Measurements from ENCODE around the gene YKT6. TPM values are rescaled to one million over a fixed set of nuclear protein-coding genes. Genes with fewer than 3 reads are reported as not detected.

The YKT6 gene
- total and polyA plus RNA-seq, 2 donors (not counting 1 experiment from before 2014, with no cell fraction given): 36.5 to 62.3 TPM

DNA sequence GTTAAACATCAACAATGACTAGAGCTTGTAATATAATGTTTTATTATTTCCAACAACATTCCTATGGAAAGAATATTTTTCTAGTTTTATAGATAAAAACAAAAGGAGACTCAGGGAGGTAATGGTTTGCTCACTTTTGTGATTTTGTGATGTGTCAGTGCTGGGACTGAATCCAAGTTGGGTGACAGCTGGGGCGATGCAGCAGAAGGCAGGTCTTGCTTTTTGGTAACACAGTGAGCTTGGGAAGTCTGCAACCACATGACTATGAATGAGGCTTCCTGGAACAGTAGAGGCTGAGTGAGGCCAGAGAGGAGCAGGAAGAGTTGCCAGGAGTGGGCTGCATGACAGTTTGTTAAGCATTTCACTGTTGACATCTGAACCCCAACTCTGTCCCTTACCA, 4.9 kb upstream of the YKT6 start:
- Histone ChIP-seq H3K9ac (ENCODE audit: low read length) (no peak overlapping the region), H3K4me2 (replicated peaks; ENCODE audit: low read depth, low read length, poor library complexity, severe bottlenecking) (no peak overlapping the region), H3K27ac (ENCODE audit: low read length in 2 of 2) (no peak overlapping the region), H3K36me3 (replicated peaks in 1 of 2; ENCODE audit: control extremely low read depth in 1 of 2, control insufficient read depth in 1 of 2, extremely low read depth in 1 of 2, insufficient read depth in 2 of 2, low read length in 1 of 2) (no peaks in the 10 kb centered on the region), H3K4me1 (ENCODE audit: control insufficient read depth in 2 of 2, insufficient read depth in 2 of 2, low read length in 2 of 2) (no peaks in the 10 kb centered on the region), H2AFZ (ENCODE audit: insufficient read depth, low read depth, low read length, poor library complexity, severe bottlenecking) (no peak overlapping the region), H3K9me3 (ENCODE audit: control extremely low read depth in 1 of 3, control insufficient read depth in 2 of 3, insufficient read depth in 1 of 3, low read length in 2 of 3) (no peaks in the 10 kb centered on the region), H3K4me3 (ENCODE audit: control extremely low read depth in 1 of 5, extremely low read depth in 1 of 5, insufficient read depth in 1 of 5, low read depth in 2 of 5, low read length in 4 of 5) (no peak overlapping the region), H4K20me1 (ENCODE audit: control insufficient read depth, insufficient read depth, low read length, poor library complexity, severe bottlenecking) (no peaks in the 10 kb centered on the region), H3K27me3 (replicated peaks in 1 of 4; ENCODE audit: control extremely low read depth in 1 of 4, control insufficient read depth in 3 of 4, insufficient read depth in 4 of 4, low read length in 3 of 4) (no peaks in the 10 kb centered on the region), H3K79me2 (ENCODE audit: control insufficient read depth, insufficient read depth, low read length) (peaks cover 2% of the 10 kb centered on the region)
- no peak overlapping the region for H3K4me3 Mint-ChIP-seq
- TF ChIP-seq, protein P1, sequence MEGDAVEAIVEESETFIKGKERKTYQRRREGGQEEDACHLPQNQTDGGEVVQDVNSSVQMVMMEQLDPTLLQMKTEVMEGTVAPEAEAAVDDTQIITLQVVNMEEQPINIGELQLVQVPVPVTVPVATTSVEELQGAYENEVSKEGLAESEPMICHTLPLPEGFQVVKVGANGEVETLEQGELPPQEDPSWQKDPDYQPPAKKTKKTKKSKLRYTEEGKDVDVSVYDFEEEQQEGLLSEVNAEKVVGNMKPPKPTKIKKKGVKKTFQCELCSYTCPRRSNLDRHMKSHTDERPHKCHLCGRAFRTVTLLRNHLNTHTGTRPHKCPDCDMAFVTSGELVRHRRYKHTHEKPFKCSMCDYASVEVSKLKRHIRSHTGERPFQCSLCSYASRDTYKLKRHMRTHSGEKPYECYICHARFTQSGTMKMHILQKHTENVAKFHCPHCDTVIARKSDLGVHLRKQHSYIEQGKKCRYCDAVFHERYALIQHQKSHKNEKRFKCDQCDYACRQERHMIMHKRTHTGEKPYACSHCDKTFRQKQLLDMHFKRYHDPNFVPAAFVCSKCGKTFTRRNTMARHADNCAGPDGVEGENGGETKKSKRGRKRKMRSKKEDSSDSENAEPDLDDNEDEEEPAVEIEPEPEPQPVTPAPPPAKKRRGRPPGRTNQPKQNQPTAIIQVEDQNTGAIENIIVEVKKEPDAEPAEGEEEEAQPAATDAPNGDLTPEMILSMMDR (IDR thresholded peaks at IDR 0.05): no peak
- CTCF ChIA-PET: interaction anchor here (2.1 to 3.2 kb wide), 2 partner anchors 123 to 176 kb away, joined by 6 to 15 read pairs; no protein-coding TSS in a partner anchor
- intact Hi-C loops (cut with micrococcal nuclease): loop anchor here (1.0 kb wide), 1 partner anchor 124 kb away; no protein-coding TSS in a partner anchor
- POLR2A ChIA-PET: no interaction called here
- no peak overlapping the region for H3K27ac Mint-ChIP-seq
- H3K4me1 Mint-ChIP-seq: peaks cover under 1% of the 10 kb centered on the region
- no peak for ATAC-seq (ENCODE audit: low read depth)
- H3K9me3 Mint-ChIP-seq (ENCODE audit: insufficient read depth): no peaks in the 10 kb centered on the region
- peaks cover 19% of the 10 kb centered on the region for H3K27me3 Mint-ChIP-seq
- 0% methylated on average over 1 of the region's 1 CpG for WGBS (ENCODE audit: insufficient coverage)
- no peak for DNase-seq

DNA sequence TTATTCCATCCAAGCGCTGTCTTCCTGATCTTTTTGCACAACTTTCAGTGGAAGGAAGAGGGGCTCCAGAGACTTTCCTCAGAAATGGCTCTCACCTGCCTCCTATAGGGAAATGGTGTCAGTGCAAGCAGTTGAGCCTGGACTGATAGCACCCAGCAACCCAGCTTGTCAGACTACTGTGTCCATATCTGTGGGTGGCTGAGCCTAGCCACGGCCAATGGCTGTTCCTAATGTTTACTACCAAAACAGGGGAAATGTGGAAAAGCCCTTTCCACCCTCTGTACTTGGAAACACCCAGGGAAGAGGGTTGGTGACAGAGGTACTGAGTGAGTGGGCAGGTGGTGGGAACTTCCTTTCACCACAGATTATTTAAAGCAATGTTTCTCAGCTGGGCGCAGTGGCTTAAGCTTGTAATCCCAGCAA, 4.3 kb upstream of the YKT6 start:
- no peak overlapping the region for H3K4me2 ChIP-seq (replicated peaks; ENCODE audit: low read depth, low read length, poor library complexity, severe bottlenecking)
- no peak overlapping the region for H3K9ac ChIP-seq (ENCODE audit: low read length)
- no peak overlapping the region for H3K4me3 Mint-ChIP-seq
- H3K27me3 Mint-ChIP-seq: peaks cover 19% of the 10 kb centered on the region
- intact Hi-C loops (cut with micrococcal nuclease): loop anchor here (1.0 kb wide), 1 partner anchor 124 kb away; no protein-coding TSS in a partner anchor
- no peaks in the 10 kb centered on the region for H3K27me3 ChIP-seq (replicated peaks in 1 of 4; ENCODE audit: control extremely low read depth in 1 of 4, control insufficient read depth in 3 of 4, insufficient read depth in 4 of 4, low read length in 3 of 4)
- no peaks in the 10 kb centered on the region for H3K9me3 Mint-ChIP-seq (ENCODE audit: insufficient read depth)
- TF ChIP-seq, protein P1 (IDR thresholded peaks at IDR 0.05): peak; percentile 73
- no peak for TF ChIP-seq EZH2 (IDR thresholded peaks at IDR 0.05; ENCODE audit: borderline replicate concordance, insufficient read depth, low read depth, low read length, poor library complexity, severe bottlenecking)
- H3K79me2 ChIP-seq (ENCODE audit: control insufficient read depth, insufficient read depth, low read length): peaks cover 8% of the 10 kb centered on the region
- CTCF ChIA-PET: interaction anchor here (1.0 to 3.2 kb wide), 5 partner anchors 13 to 176 kb away, joined by 3 to 15 read pairs (median 4); no protein-coding TSS in a partner anchor
- 33% methylated on average over 1 of the region's 3 CpGs for WGBS (ENCODE audit: insufficient coverage)
- H3K27ac ChIP-seq (ENCODE audit: low read length in 2 of 2): no peak overlapping the region
- ATAC-seq (ENCODE audit: low read depth): no peak
- POLR2A ChIA-PET: no interaction called here
- H3K4me1 ChIP-seq (ENCODE audit: control insufficient read depth in 2 of 2, insufficient read depth in 2 of 2, low read length in 2 of 2): peaks cover 1 to 2% of the 10 kb centered on the region in 2 donors
- peaks cover 3% of the 10 kb centered on the region for H3K4me1 Mint-ChIP-seq
- no peak overlapping the region for H2AFZ ChIP-seq (ENCODE audit: insufficient read depth, low read depth, low read length, poor library complexity, severe bottlenecking)
- H3K27ac Mint-ChIP-seq: no peak overlapping the region
- DNase-seq: peak; percentile 54
- no peaks in the 10 kb centered on the region for H3K36me3 ChIP-seq (replicated peaks in 1 of 2; ENCODE audit: control extremely low read depth in 1 of 2, control insufficient read depth in 1 of 2, extremely low read depth in 1 of 2, insufficient read depth in 2 of 2, low read length in 1 of 2)
- no peaks in the 10 kb centered on the region for H3K9me3 ChIP-seq (ENCODE audit: control extremely low read depth in 1 of 3, control insufficient read depth in 2 of 3, insufficient read depth in 1 of 3, low read length in 2 of 3)
- no peaks in the 10 kb centered on the region for H4K20me1 ChIP-seq (ENCODE audit: control insufficient read depth, insufficient read depth, low read length, poor library complexity, severe bottlenecking)
- H3K4me3 ChIP-seq (ENCODE audit: control extremely low read depth in 1 of 5, extremely low read depth in 1 of 5, insufficient read depth in 1 of 5, low read depth in 2 of 5, low read length in 4 of 5): no peak overlapping the region

Data from B cell (primary cell).